SK-N-MC (cell line): ENCODE measurements around the gene VMP1.

Experiments used
- EZH2 ChIP-seq: fragments of 200-600 bp; sonication (generic); IDR thresholded peaks from one replicate; pipeline ENCODE4 v1.6.1; 2017; ENCODE audit warnings: antibody characterized with exemption
- POLR2AphosphoS5 ChIP-seq: IDR thresholded peaks from 2 replicates; pipeline ENCODE4 v1.6.1; 2012; ENCODE audit warnings: mild to moderate bottlenecking, low read depth, low read length, borderline replicate concordance

DNA sequence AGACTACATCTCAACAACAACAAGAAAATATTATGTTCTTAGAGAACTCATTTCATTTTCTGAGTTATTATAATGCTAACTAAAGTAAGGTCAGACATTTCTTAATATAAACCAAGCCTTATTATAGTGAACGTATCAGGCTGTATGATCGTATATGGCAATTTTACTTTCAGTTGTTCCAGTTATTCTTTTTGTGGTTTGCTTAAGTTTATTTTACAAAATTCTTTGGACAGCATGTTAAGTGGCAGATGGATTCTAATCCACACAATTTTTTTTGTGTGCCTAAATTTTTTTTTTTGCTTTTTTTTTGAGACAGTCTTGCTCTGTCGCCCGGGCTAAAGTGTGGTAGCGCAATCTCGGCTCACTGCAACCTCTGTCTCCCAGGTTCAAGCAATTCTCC, 59.0 kb downstream of the VMP1 start:
- TF ChIP-seq EZH2 (no peak), POLR2AphosphoS5 (no peak)
